GM06990 (cell line): ENCODE measurements around the gene KRT37.

ENCODE experiments used
- DNase-seq: peaks from one replicate; pipeline ENCODE4 v3.0.0-alpha.2; 2011; ENCODE audit not compliant: insufficient read length; ENCODE audit errors: extremely low read depth
- H3K27me3 ChIP-seq: replicated peaks from 2 replicates; pipeline ENCODE4 v1.6.0; 2011; ENCODE audit warnings: low read length; ENCODE audit not compliant: control insufficient read depth, insufficient read depth
- H3K36me3 ChIP-seq: 2 replicates; pipeline ENCODE4 v1.5.1; 2011; ENCODE audit warnings: low read length; ENCODE audit not compliant: control insufficient read depth, insufficient read depth
- H3K4me3 ChIP-seq: replicated peaks from 2 replicates; pipeline ENCODE4 v1.5.1; 2011; ENCODE audit warnings: low read depth, mild to moderate bottlenecking, control low read depth, low read length
- CTCF ChIP-seq: IDR thresholded peaks from 2 replicates; pipeline ENCODE4 v1.5.1; 2011; ENCODE audit warnings: low read length, control low read depth, mild to moderate bottlenecking, inconsistent platforms; ENCODE audit not compliant: insufficient read depth, poor library complexity, severe bottlenecking

KRT37 gene

GRCh38 chr17:41452281-41452680, 27.9 kb upstream of the KRT37 start:
- Histone ChIP-seq H3K4me3 (no peak overlapping the region), H3K27me3 (no peaks in the 10 kb centered on the region; the same call in none of the 2 replicates), H3K36me3 (no peaks in the 10 kb centered on the region)
- no peak for DNase-seq
- no peak for TF ChIP-seq CTCF

GRCh38 chr17:41451154-41451728, 26.9 kb upstream of the KRT37 start:
- DNase-seq = no peak
- no peaks in the 10 kb centered on the region; the same call in none of the 2 replicates for H3K27me3 ChIP-seq
- H3K4me3 ChIP-seq = no peak overlapping the region
- H3K36me3 ChIP-seq = no peaks in the 10 kb centered on the region
- TF ChIP-seq CTCF = no peak

- Histone ChIP-seq H3K4me3 (no peak overlapping the region), H3K27me3 (no peaks in the 10 kb centered on the region; the same call in none of the 2 replicates), H3K36me3 (no peaks in the 10 kb centered on the region)
- DNase-seq = no peak
- no peak for TF ChIP-seq CTCF
Observed at GRCh38 chr17:41449008-41449407, 24.6 kb upstream of the KRT37 start.

GRCh38 chr17:41448506-41448905, 24.1 kb upstream of the KRT37 start:
- H3K4me3 ChIP-seq = no peak overlapping the region
- DNase-seq = no peak
- TF ChIP-seq CTCF = no peak
- no peaks in the 10 kb centered on the region for H3K36me3 ChIP-seq
- no peaks in the 10 kb centered on the region; the same call in none of the 2 replicates for H3K27me3 ChIP-seq

- no peak for DNase-seq
- no peaks in the 10 kb centered on the region; the same call in 1 of the 2 replicates for H3K27me3 ChIP-seq
- no peak overlapping the region for H3K4me3 ChIP-seq
- no peak for TF ChIP-seq CTCF
- no peaks in the 10 kb centered on the region for H3K36me3 ChIP-seq
Observed at GRCh38 chr17:41446806-41447205, 22.4 kb upstream of the KRT37 start.

GRCh38 chr17:41444640-41445039, 20.3 kb upstream of the KRT37 start:
- no peak for TF ChIP-seq CTCF
- no peak overlapping the region for H3K4me3 ChIP-seq
- no peaks in the 10 kb centered on the region; the same call in 1 of the 2 replicates for H3K27me3 ChIP-seq
- no peak for DNase-seq
- H3K36me3 ChIP-seq = no peaks in the 10 kb centered on the region
